EL (cell line): ENCODE measurements around the gene MYO18B.
"Not testable (repeated sequence)": the region's sequence is repeated elsewhere in the genome, so short reads cannot be mapped to it uniquely, and the experiment has no call there.

Experiments used
- DNase-seq: peaks from one replicate; pipeline ENCODE4 v3.0.0-alpha.2; 2016

The MYO18B gene

DNA sequence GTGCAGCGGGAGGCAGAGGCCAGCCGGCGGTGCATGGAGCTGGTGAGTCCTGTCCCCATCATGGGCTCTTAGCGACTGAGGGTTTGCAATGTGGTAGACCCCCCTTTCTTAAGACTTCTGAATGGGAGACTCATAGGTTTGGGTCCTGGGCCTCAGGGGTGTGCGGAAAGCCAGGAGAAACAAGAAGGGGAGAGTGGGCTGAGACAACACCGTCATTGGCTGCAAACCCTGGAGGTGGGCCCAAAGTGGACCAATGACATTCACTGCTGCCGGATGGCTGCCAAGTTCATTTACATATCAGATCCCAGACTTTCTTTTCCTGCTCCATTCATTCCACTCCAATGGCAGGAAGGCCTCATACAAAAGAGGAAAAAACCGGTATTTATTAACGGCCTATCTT lies 213.3 kb downstream of the MYO18B start:
- no peak for DNase-seq

DNA sequence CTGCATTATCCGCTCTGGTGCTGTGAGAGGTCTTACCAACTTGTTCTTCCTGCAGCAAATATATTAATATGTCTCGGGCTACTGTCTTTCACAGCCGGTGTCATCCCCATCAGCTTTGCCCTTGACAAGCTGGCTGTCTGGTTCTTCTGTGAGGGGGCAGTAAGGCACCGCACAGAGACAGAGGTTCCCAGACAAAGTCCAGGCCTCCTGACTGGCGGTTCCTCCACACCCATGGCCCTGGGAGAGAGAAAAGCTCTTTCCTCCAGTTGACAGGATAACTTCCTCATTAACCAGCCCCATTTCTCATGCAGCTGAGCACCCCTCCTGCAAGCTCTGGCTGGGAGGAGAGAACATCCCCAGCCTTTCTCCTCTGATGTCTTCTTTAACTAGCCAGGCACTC lies 214.8 kb downstream of the MYO18B start:
- DNase-seq = no peak

DNA sequence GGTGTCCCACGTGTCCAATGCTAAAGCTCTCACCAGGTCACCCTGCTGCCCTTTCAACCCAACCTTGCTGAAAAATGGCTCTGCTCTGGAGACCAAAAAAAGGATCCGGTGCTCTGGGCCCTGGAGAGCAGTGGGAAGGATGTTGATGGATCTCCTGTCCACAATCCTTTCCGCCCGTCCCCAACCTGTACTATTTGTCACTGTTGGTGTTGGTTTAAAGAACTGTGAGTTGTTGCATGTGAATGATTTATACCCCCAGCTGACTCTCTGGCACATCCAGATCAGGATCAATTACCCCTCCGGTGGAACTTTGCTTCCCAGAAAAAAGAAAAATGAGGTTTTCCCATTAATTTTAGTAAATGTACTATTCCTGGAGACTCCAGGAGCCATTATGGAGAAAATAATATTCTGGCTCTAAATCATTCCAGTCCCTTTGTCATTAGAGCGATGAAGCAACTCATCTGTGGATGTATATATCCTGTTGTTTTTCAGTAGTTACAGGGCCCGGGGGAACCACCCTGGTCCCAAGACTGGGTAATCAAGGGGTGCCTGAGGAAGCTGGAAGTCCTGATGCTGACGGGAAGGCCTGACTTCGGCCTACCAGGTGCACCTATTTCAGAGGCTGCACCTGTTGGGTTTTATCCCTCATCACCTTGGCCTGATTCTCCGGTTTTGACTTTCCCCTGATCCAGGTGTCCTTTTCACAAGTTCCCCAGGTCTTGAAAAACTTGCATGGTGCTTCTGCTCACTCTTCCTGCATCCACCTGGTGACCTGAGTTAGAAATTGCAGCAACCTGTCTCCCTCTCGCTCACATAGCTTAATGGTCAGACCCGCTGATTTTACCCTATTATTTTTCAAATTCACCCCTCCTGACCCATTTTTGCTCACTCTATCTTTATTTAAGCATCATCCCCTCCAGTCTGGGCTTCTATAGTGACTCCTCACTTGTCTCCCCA lies 218.1 kb downstream of the MYO18B start:
- no peak for DNase-seq

GRCh38 chr22:25961699-25962098 lies 219.7 kb downstream of the MYO18B start:
- no peak for DNase-seq

DNA sequence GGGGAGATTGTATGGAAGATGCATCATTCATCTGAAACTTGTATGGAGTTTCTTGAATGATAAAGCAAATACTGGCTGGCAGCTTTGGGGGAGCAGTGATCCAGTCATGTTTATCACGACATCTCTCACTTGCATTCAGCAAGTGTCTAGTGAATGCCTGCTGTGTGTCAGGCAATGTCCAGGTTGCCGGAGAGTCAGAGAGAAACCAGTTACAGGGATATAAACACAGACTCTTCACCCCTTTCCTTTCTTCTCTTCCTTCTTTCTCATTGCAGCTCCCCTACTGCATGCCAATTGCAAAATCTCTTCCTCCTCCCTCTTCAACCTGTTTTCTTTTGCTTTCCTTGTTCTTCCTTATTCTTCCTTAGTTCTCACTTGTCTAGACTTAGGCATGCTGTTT lies 220.7 kb downstream of the MYO18B start:
- DNase-seq = no peak

DNA sequence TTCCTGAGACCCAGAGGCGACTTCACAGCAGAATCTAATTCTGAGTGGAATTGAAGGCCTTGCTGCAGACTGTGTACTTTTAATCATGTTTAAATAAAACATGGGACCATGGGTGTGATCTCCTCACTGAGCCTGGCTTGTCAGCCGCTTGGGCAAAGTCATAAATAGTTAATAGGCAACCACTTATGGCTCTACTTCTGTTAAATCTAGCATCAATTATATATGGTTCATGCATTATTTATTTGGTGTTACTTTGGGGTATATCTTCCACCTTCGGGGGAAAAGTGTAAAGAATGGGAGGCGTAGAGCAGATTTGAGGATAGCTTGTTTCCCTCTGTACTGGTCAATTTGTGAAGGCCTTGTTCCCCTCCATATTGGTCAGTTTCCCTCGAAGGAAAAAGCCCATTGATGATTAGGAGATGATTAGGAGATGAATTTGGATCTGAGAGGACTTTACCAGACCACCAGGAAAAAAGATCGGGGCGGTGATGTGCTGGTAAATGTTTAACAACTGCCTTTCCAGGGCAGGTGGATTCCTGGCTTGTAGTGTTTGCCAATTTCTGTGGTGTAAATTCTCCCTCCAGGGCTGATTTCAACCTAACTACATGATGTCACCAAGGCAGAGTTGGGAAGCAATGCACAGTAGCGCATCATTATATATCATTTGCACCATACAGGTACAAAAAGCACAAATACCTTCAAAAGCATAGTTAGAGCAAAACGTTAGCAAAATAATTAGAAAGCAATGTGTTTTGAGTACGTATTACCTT lies 223.2 kb downstream of the MYO18B start:
- no peak for DNase-seq

DNA sequence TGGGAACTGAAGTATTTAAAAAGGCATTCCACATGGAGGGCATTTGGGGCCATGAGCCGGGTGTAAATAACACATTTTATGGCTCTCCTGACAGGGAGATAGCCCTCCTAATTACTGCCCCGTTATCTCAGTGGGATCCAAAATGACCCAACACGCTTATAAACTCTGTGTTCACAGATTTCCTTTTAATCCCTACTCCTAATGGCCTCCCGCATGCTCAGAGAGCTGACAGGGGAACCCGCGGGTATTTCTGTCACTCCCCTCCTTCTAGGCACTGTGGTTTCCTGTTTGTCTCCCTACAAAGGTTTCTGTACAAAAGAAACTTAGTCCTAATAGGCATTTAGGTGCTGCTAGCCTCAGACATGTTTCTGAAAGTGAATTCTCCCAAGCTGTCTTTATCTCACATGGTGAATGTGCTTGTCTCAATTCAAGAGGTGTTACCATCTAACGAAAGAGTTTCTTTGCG lies 224.5 kb downstream of the MYO18B start:
- no peak for DNase-seq

DNA sequence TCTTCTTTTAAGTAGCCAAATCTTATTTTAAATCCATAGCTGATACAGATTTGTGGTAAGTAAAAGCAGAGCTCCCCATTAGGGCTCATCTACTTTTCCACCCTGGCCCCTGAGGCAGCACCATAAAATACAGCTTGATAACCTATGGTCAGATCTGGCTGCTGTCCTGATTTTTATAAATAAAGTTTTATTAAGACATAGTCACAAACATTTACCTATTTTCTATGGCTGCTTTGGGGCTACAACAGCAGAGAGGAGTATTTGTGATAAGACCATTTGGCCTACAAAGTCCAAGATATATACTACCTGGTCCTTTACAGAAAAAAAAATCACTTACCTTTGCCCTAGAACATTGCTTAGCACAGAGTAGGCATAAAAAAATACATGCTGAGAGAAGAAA lies 227.3 kb downstream of the MYO18B start:
- no peak for DNase-seq

DNA sequence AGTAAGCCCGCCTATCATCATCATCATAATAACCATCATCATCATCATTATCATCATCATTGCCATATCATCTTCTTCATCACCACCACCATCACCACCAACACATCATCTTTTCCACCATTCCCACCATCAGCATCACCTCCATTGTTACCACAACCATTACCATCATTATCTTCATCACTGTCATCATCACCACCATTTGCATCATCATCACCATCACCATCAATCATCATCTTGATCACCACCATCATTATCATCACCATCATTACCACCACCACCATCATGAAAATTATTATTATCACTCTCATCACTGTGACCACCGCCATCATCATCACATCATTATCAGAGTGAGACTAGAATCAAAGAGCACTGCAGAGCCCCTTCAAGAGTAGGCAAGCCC lies 227.9 kb downstream of the MYO18B start:
- no peak for DNase-seq

DNA sequence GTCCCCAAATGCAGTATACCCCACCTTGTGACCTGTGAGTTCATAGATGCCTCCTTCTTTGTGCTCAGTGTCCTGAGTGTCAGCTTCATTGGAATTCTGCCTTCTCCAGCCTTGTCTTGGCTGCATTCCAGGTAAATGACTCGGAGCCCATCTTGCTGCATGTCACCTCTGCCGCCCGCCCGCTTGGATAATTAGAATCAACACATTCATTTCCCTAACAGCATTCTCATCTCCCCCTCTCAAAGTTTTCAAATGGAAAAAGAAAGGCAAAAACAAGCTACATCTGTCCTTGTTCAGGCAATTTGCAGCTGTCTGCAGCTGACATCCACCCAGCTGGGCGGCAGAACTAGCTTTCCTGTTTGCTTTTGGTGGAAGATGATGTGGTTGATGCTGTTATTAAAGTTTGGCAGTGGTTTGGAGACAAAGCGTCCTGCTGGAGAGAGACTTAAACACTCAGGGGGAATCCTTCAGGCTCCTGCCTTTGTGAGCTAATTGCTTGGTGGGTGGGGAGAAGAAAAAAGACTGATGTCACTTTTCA lies 228.5 kb downstream of the MYO18B start:
- no peak for DNase-seq

GRCh38 chr22:25970999-25971811 lies 229.2 kb downstream of the MYO18B start:
- no peak for DNase-seq

GRCh38 chr22:25972397-25972796 lies 230.4 kb downstream of the MYO18B start:
- no peak for DNase-seq

DNA sequence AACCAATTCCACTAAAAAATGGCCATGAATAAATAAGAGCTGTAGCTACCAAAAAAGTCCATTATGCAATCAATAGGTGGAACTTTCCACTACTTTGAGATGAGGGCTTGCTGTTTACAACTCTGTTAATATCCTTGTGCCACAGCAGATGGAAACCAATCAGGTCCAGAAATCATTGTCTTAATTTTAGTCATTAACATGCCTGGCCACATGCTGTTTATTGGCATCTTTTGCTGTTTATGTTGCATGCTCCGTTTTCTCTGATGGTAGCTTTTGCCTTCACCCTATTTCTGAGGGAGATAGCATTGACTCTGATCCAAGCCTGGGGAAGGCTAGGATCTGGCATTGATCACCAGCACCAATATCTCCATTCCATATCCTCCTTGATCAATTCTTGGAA lies 234.4 kb downstream of the MYO18B start:
- no peak for DNase-seq

- no peak for DNase-seq
Measured at GRCh38 chr22:25979968-25980367, 238.0 kb downstream of the MYO18B start.

- DNase-seq = not testable (repeated sequence)
Measured at GRCh38 chr22:25984911-25985310, 242.9 kb downstream of the MYO18B start.

DNA sequence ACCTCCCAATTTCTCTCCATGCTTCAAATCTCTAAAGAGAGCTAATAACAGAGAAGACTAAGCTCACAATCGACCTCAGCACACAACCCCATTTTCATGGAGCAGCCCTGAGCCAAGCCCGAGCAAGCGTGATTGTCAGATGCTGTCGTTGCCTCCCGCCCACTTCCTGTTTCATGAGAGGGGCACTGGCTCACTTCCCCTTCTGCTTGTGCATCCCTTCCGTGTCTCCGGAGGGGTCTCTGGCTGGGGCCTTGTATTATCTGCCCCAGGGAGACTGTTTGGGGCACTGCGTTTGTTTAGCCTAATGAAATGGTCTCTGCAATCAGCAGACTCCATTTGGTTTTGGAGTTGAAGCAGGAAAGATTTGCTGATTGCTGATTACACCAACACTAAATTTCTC lies 246.0 kb downstream of the MYO18B start:
- no peak for DNase-seq

DNA sequence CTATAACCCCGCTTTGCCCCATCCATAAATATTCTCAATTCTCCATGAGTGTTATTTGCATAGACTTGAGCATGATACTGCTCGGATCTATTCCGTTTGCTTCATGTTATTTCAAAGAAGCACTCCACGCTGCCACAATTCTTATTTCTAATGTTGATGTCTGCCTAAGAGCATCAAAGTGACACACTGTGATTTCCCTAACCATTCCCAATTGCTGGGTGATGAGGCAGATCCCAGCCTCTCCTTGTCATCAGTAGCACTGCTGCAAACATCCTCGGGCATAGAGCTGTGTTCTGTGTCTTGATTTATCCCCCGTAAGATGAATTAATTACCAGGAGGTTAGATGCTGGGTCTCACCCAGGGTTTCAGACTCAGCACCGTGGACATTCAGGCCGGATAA lies 249.0 kb downstream of the MYO18B start:
- DNase-seq = no peak

DNA sequence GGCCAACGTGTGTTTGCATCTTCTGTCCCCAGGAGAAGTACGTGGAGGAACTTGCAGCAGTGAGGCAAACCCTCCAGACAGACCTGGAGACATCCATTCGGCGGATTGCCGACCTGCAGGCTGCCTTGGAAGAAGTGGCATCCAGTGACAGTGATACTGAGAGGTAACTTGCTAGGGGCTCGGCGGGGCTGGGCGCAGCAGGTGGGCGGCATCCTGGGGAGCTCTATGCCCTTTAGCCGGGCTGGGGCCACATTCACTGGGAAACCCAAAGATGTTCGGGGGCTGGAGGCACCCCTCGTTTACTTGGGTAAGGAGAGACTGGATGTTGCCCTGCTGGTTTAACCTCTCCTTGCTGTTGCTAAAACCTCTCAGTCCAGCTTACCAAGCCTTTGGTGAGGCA lies 250.3 kb downstream of the MYO18B start:
- DNase-seq = no peak

GRCh38 chr22:25996669-25997068 lies 254.7 kb downstream of the MYO18B start:
- no peak for DNase-seq

DNA sequence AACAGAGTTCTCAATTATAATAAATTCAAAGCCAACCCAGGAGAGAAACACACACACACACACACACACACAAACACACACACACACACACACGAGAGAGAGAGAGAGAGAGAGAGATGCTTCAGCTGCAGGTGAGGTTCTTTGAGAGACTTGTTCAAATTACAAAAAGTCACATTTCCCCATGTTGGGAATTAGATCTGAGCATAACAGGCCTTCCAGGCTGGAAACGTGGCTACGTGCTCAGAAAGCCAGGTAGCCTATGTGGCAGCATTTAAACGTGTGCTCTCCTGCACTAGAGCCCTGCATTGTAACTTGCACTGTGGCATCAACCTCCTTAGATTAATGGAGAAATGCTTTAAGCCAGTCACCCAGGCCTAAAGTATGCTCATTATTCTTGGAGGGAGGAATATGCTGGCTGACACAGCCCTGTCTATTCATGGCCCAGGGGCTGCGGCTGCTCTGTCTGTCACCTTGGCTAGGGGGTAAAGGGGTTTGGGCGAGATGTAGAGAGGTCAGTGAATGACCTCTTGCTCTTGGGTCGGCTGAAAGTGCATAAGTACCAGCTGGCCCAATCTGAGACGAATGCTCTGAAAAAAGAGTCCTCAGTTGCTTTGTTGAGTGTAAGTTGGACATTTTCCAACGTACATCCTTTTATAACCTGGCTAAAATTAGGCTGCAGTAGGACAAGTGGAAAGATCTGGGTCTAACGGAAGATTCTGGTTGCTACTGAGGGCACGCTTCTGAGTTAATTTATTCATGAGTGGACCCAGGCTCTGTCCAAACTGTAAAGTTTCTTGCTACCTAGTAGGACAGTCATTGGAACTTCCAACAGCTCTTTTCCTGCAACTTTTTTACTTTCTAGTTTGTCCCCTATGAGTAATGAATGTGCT lies 256.1 kb downstream of the MYO18B start:
- no peak for DNase-seq

GRCh38 chr22:26002456-26002855 lies 260.5 kb downstream of the MYO18B start:
- no peak for DNase-seq

DNA sequence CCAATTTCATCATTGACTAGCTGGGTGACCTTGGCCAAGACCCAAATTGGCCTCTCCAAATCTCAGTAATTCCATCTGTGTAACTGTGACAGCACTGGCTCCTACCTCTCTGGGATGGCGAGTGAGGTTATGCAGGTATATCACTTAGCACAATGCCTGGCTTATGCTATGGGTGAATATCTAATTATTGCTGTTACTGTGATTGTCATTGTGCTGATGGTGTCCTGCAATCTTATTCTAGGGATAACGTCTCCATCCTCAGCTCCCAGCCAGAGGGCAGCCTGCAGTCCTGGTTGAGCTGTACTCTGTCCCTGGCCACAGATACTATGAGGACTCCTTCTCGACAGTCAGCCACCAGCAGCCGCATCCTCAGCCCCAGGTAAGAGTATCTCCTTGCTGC lies 262.5 kb downstream of the MYO18B start:
- DNase-seq = no peak
